Bronchial epithelial cell (primary cell): Measurements from ENCODE around the gene PSMC1. TPM values are rescaled to one million over a fixed set of nuclear protein-coding genes. Genes with fewer than 3 reads are reported as not detected.
"Not testable (repeated sequence)": the region's sequence is repeated elsewhere in the genome, so short reads cannot be mapped to it uniquely, and the experiment has no call there.

Experiments
- DNase-seq: peaks from one replicate; pipeline ENCODE4 v3.0.0-alpha.2; 2010; ENCODE audit warnings: low read depth
- FAIRE-seq: peaks from 2 replicates; lab custom pipeline; 2011; peaks lifted over from hg19 to GRCh38; lab: Jason Lieb, UNC
- H3K27me3 ChIP-seq: 2 replicates; pipeline ENCODE4 v1.5.1; 2011; ENCODE audit warnings: low read length; ENCODE audit not compliant: control insufficient read depth, insufficient read depth
- H3K36me3 ChIP-seq: 2 replicates; pipeline ENCODE4 v1.5.1; 2011; ENCODE audit warnings: low read length; ENCODE audit not compliant: control insufficient read depth, insufficient read depth
- H3K4me3 ChIP-seq: 2 replicates; pipeline ENCODE4 v1.5.1; 2011; ENCODE audit warnings: mild to moderate bottlenecking, low read depth, low read length, control low read depth
- total RNA-seq: library from RNA; depleted of rRNA; stranded (reverse); fragments of >200 nt; gene quantifications from 2 replicates; pipeline ENCODE4 v1.2.1, GENCODE V29; 2014
- TF ChIP-seq, protein P1 (sequence below): IDR thresholded peaks from 2 replicates; pipeline ENCODE4 v1.5.1; 2011; ENCODE audit warnings: mild to moderate bottlenecking, moderate library complexity, low read length, control low read depth, inconsistent platforms; ENCODE audit not compliant: insufficient read depth, severe bottlenecking

PSMC1 gene
- total RNA-seq, 1 donor from 2014 or later = 102 TPM

DNA sequence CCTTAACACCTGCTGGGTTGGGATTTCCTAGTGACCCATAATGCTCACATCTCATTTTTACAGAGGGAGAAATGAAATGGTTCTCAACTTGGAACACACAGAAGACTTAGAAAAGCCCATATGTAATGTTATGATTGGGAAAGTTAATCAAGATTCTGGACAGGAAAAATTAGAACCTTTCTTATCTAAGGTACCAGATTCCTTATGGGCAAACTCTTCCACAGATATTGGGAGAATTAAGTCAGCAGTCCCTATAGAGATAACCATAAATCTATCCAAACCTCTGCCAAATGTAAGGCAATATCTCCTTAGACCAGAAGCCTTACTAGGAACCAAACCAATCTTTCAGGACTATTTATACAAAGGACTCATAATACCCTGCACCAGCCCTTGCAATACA is 13.9 kb upstream of the PSMC1 start:
- H3K4me3 ChIP-seq = no peak overlapping the region
- no peaks in the 10 kb centered on the region for H3K27me3 ChIP-seq
- DNase-seq = no peak
- no peak for FAIRE-seq
- TF ChIP-seq, protein P1, sequence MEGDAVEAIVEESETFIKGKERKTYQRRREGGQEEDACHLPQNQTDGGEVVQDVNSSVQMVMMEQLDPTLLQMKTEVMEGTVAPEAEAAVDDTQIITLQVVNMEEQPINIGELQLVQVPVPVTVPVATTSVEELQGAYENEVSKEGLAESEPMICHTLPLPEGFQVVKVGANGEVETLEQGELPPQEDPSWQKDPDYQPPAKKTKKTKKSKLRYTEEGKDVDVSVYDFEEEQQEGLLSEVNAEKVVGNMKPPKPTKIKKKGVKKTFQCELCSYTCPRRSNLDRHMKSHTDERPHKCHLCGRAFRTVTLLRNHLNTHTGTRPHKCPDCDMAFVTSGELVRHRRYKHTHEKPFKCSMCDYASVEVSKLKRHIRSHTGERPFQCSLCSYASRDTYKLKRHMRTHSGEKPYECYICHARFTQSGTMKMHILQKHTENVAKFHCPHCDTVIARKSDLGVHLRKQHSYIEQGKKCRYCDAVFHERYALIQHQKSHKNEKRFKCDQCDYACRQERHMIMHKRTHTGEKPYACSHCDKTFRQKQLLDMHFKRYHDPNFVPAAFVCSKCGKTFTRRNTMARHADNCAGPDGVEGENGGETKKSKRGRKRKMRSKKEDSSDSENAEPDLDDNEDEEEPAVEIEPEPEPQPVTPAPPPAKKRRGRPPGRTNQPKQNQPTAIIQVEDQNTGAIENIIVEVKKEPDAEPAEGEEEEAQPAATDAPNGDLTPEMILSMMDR = no peak
- H3K36me3 ChIP-seq = no peaks in the 10 kb centered on the region

DNA sequence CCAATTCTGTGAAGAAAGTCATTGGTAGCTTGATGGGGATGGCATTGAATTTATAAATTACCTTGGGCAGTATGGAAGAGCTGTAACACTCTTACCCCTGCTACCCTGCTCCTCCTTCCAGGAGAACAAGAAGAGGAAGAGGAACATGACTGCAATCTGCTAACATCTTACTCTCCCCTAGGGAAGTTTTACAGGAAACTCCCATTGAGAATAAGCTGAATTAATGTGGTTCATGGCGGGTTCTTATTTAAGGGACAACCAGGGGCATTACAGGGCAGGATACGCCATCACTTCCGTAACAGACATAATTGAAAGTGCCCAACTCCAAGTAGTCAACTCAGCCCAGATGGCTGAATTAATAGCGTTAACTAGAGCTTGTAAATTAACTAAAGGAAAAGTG is 9.4 kb upstream of the PSMC1 start:
- FAIRE-seq = no peak
- TF ChIP-seq, protein P1 = no peak
- no peaks in the 10 kb centered on the region for H3K27me3 ChIP-seq
- no peak overlapping the region for H3K4me3 ChIP-seq
- DNase-seq = no peak
- H3K36me3 ChIP-seq = no peaks in the 10 kb centered on the region

DNA sequence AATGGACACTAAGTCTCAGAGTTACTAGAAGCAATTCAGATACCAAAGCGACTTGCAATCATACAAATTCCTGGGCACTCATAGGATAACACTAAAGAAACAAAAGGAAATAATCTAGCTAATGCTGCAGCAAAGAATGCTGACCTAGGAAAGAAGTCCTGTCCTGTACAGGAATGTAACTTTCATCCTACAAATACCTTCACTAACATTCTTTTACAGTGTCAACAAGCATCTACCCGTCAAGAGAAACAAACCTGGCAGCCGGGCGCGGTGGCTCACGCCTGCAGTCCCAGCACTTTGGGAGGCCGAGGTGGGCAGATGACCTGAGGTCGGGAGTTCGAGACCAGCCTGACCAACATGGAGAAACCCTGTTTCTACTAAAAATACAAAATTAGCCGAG is 8.9 kb upstream of the PSMC1 start:
- not testable (repeated sequence) for H3K36me3 ChIP-seq, FAIRE-seq, DNase-seq, H3K27me3 ChIP-seq, H3K4me3 ChIP-seq

DNA sequence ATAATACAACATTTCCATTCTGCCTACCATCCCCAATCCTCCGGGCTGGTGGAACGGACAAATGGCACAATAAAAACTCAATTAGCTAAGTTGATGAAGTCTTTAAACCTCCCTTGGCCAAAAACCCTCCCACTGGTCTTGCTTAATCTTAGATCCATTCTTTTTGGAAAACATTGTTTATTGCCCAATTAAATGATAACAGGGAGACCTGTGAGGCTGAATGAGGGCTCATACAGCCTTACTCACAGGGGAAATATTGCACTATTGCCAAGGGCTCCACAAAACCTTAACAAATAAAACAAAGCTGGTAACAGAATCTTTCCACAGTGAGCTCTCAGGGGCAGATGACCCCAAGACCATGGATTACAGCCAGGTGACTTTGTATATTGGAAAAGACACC is 7.8 kb upstream of the PSMC1 start:
- FAIRE-seq (no peak), DNase-seq (no peak)
- H3K36me3 ChIP-seq = no peaks in the 10 kb centered on the region
- H3K27me3 ChIP-seq = no peaks in the 10 kb centered on the region
- no peak overlapping the region for H3K4me3 ChIP-seq
- TF ChIP-seq, protein P1 = no peak

DNA sequence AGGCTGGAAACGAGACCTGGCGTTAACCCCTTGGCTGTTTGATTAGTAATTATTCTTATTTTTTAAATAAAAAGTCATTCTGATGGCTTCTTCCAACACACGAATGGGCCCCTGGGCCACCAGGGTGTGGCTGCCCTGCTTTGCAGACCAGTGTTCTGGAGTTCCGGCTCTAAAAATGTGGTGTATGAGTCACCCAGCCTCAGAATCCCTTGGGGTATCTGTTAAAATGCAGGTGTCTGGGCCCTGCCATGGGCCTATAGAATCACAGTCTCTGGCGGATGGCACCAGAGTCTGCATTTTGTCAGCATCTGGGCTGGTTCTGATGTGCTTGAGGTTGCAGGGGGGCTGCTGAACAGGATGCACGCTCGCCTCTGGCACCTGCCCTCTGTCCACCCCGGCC is 2.5 kb upstream of the PSMC1 start:
- Histone ChIP-seq H3K27me3 (no peaks in the 10 kb centered on the region), H3K36me3 (no peaks in the 10 kb centered on the region), H3K4me3 (no peak overlapping the region)
- TF ChIP-seq, protein P1 = no peak
- no peak for FAIRE-seq
- no peak for DNase-seq

DNA sequence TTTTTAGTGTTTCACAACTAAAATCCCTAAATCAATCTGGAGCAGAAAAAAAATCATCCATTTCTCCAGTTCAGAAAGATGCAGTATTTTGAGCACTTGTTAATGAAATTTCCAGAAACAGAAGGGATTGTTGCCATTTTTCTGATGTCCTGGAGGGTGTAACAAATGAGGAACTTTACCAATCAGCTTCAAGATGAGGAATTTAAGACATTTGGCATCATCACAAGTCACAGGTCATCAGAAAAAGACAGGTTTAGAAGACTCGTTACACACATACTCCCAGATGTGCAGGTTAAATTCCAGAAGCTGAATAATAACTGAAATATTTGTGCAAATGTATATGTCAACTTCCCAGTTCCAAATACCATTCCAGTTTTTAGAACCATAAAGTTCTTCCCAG is 482 bp upstream of the PSMC1 start:
- peaks cover 3% of the 10 kb centered on the region for H3K36me3 ChIP-seq
- peak overlapping the region; percentile 72 for H3K4me3 ChIP-seq
- no peaks in the 10 kb centered on the region for H3K27me3 ChIP-seq
- TF ChIP-seq, protein P1 = no peak
- no peak for FAIRE-seq
- peak; percentile 17 for DNase-seq
